Hepatocyte (in vitro differentiated cells): ENCODE data around the gene CACFD1. TPM values are rescaled to one million over a fixed set of nuclear protein-coding genes. Genes with fewer than 3 reads are reported as not detected.

Experiments used
- DNase-seq: peaks from one replicate; pipeline ENCODE4 v3.0.0-alpha.2; 2016; ENCODE audit warnings: low spot score
- H2AFZ ChIP-seq: fragments of 200-600 bp; sonication (generic); 2 replicates; pipeline ENCODE4 v1.6.0; 2016; ENCODE audit warnings: antibody characterized with exemption, mild to moderate bottlenecking
- H3K27ac ChIP-seq: fragments of 200-600 bp; sonication (generic); 2 replicates; pipeline ENCODE4 v1.5.1; 2016; ENCODE audit warnings: mild to moderate bottlenecking
- H3K27me3 ChIP-seq: fragments of 200-600 bp; sonication (generic); 2 replicates; pipeline ENCODE4 v1.6.1; 2016
- H3K36me3 ChIP-seq: fragments of 200-600 bp; sonication (generic); replicated peaks from 2 replicates; pipeline ENCODE4 v1.5.1; 2016; ENCODE audit warnings: low read depth; ENCODE audit not compliant: insufficient read depth
- H3K4me1 ChIP-seq: fragments of 200-600 bp; sonication (generic); 2 replicates; pipeline ENCODE4 v1.5.1; 2016; ENCODE audit warnings: mild to moderate bottlenecking, moderate library complexity; ENCODE audit not compliant: insufficient read depth
- H3K4me2 ChIP-seq: fragments of 200-600 bp; sonication (generic); 2 replicates; pipeline ENCODE4 v1.6.0; 2016
- H3K4me3 ChIP-seq: fragments of 200-600 bp; sonication (generic); 2 replicates; pipeline ENCODE4 v1.5.1; 2016; ENCODE audit warnings: mild to moderate bottlenecking
- H3K79me2 ChIP-seq: fragments of 200-600 bp; sonication (generic); 2 replicates; pipeline ENCODE4 v1.6.0; 2017; ENCODE audit warnings: mild to moderate bottlenecking
- H3K9me2 ChIP-seq: fragments of 200-600 bp; sonication (generic); replicated peaks from 2 replicates; pipeline ENCODE4 v1.6.0; 2017; ENCODE audit warnings: mild to moderate bottlenecking; ENCODE audit not compliant: insufficient read depth
- H3K9me3 ChIP-seq: fragments of 200-600 bp; sonication (generic); 2 replicates; pipeline ENCODE4 v1.5.1; 2016; ENCODE audit warnings: low read depth, mild to moderate bottlenecking
- H4K20me1 ChIP-seq: fragments of 200-600 bp; sonication (generic); 2 replicates; pipeline ENCODE4 v1.6.0; 2016; ENCODE audit warnings: mild to moderate bottlenecking; ENCODE audit not compliant: insufficient read depth, poor library complexity, severe bottlenecking
- CTCF ChIP-seq: fragments of 200-600 bp; sonication (generic); IDR thresholded peaks from 2 replicates; pipeline ENCODE4 v1.5.1; 2016; ENCODE audit warnings: antibody characterized with exemption, mild to moderate bottlenecking; ENCODE audit not compliant: poor library complexity
- EZH2 ChIP-seq: fragments of 200-600 bp; sonication (generic); IDR thresholded peaks from 2 replicates; pipeline ENCODE4 v1.6.1; 2016; ENCODE audit warnings: antibody characterized with exemption, mild to moderate bottlenecking, borderline replicate concordance
- EZH2phosphoT487 ChIP-seq: fragments of 200-600 bp; sonication (generic); IDR thresholded peaks from one replicate; pipeline ENCODE4 v1.6.1; 2018; ENCODE audit warnings: antibody characterized with exemption, mild to moderate bottlenecking, low read depth, moderate library complexity; ENCODE audit not compliant: unreplicated experiment, severe bottlenecking
- WGBS: methylation state at CpG from one replicate; pipeline ENCODE4 v1.1.6; 2016; ENCODE audit warnings: low lambda C conversion rate; ENCODE audit errors: missing lambda C conversion rate; 5-methylcytosine and 5-hydroxymethylcytosine counted together
- polyA plus RNA-seq: library from polyadenylated mRNA; unstranded; fragments of >200 nt; fragmentation: Nextera tagmentation; extraction: Ambion mirVana; gene quantifications from 2 replicates; pipeline ENCODE4 v1.2.1, GENCODE V29; 2016
- total RNA-seq: library from RNA; depleted of rRNA; stranded (reverse); fragments of >200 nt; gene quantifications from 2 replicates; pipeline ENCODE4 v1.2.3, GENCODE V29; 2014

Gene CACFD1
- total and polyA plus RNA-seq, 2 experiments from 2014 or later: 31.5 to 49.2 TPM

- 94% methylated on average over 8 of the region's 8 CpGs for WGBS
- Histone ChIP-seq H3K4me2 (no peak overlapping the region), H3K9me2 (no peaks in the 10 kb centered on the region), H3K36me3 (no peaks in the 10 kb centered on the region), H4K20me1 (no peaks in the 10 kb centered on the region), H2AFZ (no peak overlapping the region), H3K27ac (no peak overlapping the region), H3K4me1 (peaks cover 5% of the 10 kb centered on the region), H3K9me3 (no peaks in the 10 kb centered on the region), H3K79me2 (no peaks in the 10 kb centered on the region), H3K27me3 (no peaks in the 10 kb centered on the region), H3K4me3 (no peak overlapping the region)
- no peak for DNase-seq
- TF ChIP-seq CTCF (no peak), EZH2 (no peak), EZH2phosphoT487 (no peak)
Measured at GRCh38 chr9:133491656-133491925, 31.8 kb downstream of the CACFD1 start.

- Histone ChIP-seq H3K27ac (no peak overlapping the region), H3K4me2 (no peak overlapping the region), H4K20me1 (no peaks in the 10 kb centered on the region)
Measured at GRCh38 chr9:133492061-133493021, 32.6 kb downstream of the CACFD1 start.

GRCh38 chr9:133493428-133493827 lies 33.6 kb downstream of the CACFD1 start:
- Histone ChIP-seq H3K4me3 (no peak overlapping the region), H3K4me1 (peaks cover 5% of the 10 kb centered on the region), H3K4me2 (no peak overlapping the region), H3K79me2 (no peaks in the 10 kb centered on the region), H3K9me2 (no peaks in the 10 kb centered on the region), H3K27ac (no peak overlapping the region), H3K27me3 (no peaks in the 10 kb centered on the region), H3K36me3 (no peaks in the 10 kb centered on the region), H2AFZ (no peak overlapping the region), H3K9me3 (no peaks in the 10 kb centered on the region), H4K20me1 (no peaks in the 10 kb centered on the region)
- WGBS: 87% methylated on average over 11 of the region's 11 CpGs
- no peak for DNase-seq
- TF ChIP-seq EZH2phosphoT487: no peak

More at GRCh38 chr9:133492061-133493021, 32.6 kb downstream of the CACFD1 start:
- no peaks in the 10 kb centered on the region for H3K36me3 ChIP-seq
- peaks cover 5% of the 10 kb centered on the region for H3K4me1 ChIP-seq
- no peaks in the 10 kb centered on the region for H3K9me2 ChIP-seq
- no peaks in the 10 kb centered on the region for H3K27me3 ChIP-seq
- WGBS: 83% methylated on average over 31 of the region's 33 CpGs
- TF ChIP-seq EZH2 (no peak), CTCF (no peak), EZH2phosphoT487 (no peak)
- H3K4me3 ChIP-seq: no peak overlapping the region
- no peaks in the 10 kb centered on the region for H3K9me3 ChIP-seq
- no peak for DNase-seq
- no peak overlapping the region for H2AFZ ChIP-seq
- no peaks in the 10 kb centered on the region for H3K79me2 ChIP-seq

GRCh38 chr9:133493845-133494540 lies 34.2 kb downstream of the CACFD1 start:
- no peak for TF ChIP-seq EZH2
- TF ChIP-seq EZH2phosphoT487: no peak
- TF ChIP-seq CTCF: no peak
- Histone ChIP-seq H3K27me3 (no peaks in the 10 kb centered on the region), H3K9me3 (no peaks in the 10 kb centered on the region), H2AFZ (no peak overlapping the region), H4K20me1 (no peaks in the 10 kb centered on the region), H3K27ac (no peak overlapping the region), H3K36me3 (no peaks in the 10 kb centered on the region), H3K79me2 (no peaks in the 10 kb centered on the region), H3K4me1 (peaks cover 5% of the 10 kb centered on the region), H3K9me2 (no peaks in the 10 kb centered on the region), H3K4me3 (no peak overlapping the region), H3K4me2 (no peak overlapping the region)
- WGBS: 90% methylated on average over 21 of the region's 23 CpGs
- DNase-seq: no peak
